T-helper 2 cell treated with Interferon-gamma antibody and Interleukin-4, amounts not matched to agents 5 μg/mL and 100 μg/mL, for 36 hours (primary cell): ENCODE results near the gene AKTIP.
A peak's percentile ranks its signal among the peaks of the same experiment; 100 is the strongest.

Experiments used
- DNase-seq: peaks from one replicate; pipeline ENCODE4 v3.0.0; 2021; ENCODE audit warnings: low spot score
- H3K27ac Mint-ChIP-seq: one replicate; pipeline ENCODE4 v1.8.0; 2021; ENCODE audit warnings: mild to moderate bottlenecking, mixed read lengths
- H3K27me3 Mint-ChIP-seq: one replicate; pipeline ENCODE4 v1.8.0; 2021; ENCODE audit warnings: low read depth, mixed read lengths
- H3K36me3 Mint-ChIP-seq: one replicate; pipeline ENCODE4 v1.8.0; 2021; ENCODE audit warnings: low read depth, mixed read lengths
- H3K4me1 Mint-ChIP-seq: one replicate; pipeline ENCODE4 v1.8.0; 2021; ENCODE audit warnings: low read depth, mixed read lengths
- H3K4me3 Mint-ChIP-seq: one replicate; pipeline ENCODE4 v1.8.0; 2022; ENCODE audit warnings: mild to moderate bottlenecking, moderate library complexity, mixed read lengths
- H3K9me3 Mint-ChIP-seq: one replicate; pipeline ENCODE4 v1.8.0; 2021; ENCODE audit warnings: mixed read lengths

AKTIP gene

DNA sequence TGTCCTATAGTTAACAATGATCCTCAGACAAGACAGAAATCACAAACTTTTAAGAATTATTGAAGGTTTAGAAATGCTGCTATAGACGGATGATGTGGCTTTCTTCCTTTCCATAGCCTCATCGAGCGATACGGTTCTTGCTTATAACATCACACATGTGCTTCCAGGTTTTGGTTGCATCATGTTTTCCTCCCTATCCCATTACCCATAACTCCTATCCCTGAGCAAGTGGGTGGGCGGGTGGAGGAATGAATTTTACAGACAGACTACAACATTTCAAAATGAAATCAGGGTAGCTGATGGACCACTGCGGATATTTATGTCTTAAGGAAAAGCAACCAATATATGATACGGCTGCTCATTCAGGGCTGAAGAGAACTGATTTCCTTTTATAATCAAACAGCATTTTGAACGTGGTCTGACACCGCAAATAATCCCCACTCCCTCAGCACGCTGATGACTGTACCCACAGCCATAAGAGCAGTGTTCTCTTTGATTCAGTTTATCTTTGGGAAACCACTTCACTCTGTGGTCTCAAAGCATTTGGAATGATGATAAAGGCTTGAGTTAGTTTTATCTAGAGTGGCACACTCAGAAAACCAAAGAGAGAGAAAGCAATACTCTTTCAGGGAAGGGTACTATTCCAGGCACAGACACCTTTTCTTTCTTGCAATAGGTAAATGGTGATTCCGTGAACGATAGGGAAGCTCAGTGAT lies 4.6 kb upstream of the AKTIP start:
- no peaks in the 10 kb centered on the region for H3K27me3 Mint-ChIP-seq
- H3K27ac Mint-ChIP-seq = no peak overlapping the region
- no peak overlapping the region for H3K4me3 Mint-ChIP-seq
- no peak for DNase-seq
- H3K4me1 Mint-ChIP-seq = peaks cover 34% of the 10 kb centered on the region
- H3K36me3 Mint-ChIP-seq = no peaks in the 10 kb centered on the region
- H3K9me3 Mint-ChIP-seq = no peaks in the 10 kb centered on the region

DNA sequence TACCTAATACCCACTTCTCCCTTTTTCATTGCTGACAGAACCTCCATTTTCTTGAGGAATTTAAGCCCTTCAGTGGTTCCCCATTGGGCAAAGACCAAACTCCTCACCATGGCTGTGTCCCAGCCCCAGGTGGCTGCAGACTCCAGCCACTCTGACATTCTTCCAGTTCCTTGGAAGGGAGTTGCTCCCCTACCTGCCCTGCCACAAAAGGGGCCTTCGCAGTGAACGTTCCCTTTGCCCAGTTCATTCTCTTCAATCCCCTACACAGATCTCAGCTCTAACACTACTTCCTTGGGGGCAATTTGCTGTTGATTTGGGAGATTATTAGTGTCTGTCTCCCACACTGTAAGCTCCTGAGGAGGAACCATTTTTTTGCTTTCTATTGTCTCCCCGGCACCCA lies 3.2 kb upstream of the AKTIP start:
- Mint-ChIP-seq H3K9me3 (no peaks in the 10 kb centered on the region), H3K4me1 (peaks cover 43% of the 10 kb centered on the region), H3K27me3 (no peaks in the 10 kb centered on the region), H3K4me3 (no peak overlapping the region), H3K36me3 (peaks cover 6% of the 10 kb centered on the region), H3K27ac (no peak overlapping the region)
- DNase-seq = no peak

GRCh38 chr16:53504665-53505064 lies 1.7 kb upstream of the AKTIP start:
- H3K9me3 Mint-ChIP-seq = no peaks in the 10 kb centered on the region
- peak overlapping the region; percentile 88 for H3K27ac Mint-ChIP-seq
- peaks cover 14% of the 10 kb centered on the region for H3K36me3 Mint-ChIP-seq
- H3K4me3 Mint-ChIP-seq = peak overlapping the region; percentile 93
- no peaks in the 10 kb centered on the region for H3K27me3 Mint-ChIP-seq
- no peak for DNase-seq
- H3K4me1 Mint-ChIP-seq = peaks cover 41% of the 10 kb centered on the region

- Mint-ChIP-seq H3K36me3 (peaks cover 15% of the 10 kb centered on the region), H3K27ac (peak overlapping the region; percentile 88), H3K27me3 (no peaks in the 10 kb centered on the region), H3K4me3 (peak overlapping the region; percentile 93), H3K4me1 (peaks cover 42% of the 10 kb centered on the region), H3K9me3 (no peaks in the 10 kb centered on the region)
- no peak for DNase-seq
These were observed 1.1 kb upstream of the AKTIP start for GRCh38 chr16:53503991-53504663.

DNA sequence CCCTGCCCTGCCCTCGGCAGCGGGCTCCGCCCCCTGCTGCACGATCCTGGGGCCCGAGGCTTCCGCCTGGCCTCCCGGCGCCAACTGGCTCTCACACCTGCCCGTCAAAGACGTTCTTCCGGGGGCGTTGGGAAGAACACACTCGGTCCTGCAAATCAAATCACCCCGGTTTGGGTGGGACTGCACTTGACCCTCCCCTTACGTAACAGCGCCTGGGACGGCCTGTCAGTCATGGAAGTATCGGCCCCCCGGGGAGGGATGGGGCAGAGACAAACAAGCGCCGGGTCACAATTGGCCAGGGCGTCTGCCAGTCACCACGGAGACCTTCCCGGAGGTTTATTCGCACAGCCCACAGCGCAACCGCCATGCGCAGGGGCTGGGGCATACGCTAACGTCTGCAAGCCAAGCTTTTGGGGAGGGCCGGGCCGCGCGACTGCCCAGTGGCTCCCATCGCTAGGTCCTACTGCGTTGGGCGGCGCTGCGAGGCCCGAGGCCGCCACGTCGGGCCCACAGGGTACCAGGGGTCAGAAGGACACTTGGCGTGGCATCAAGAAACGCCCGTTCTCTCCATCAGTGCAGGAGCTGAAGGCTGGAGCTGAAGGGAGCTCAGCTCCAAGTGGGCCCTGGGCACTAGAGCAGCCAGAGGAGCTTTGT lies 388 bp upstream of the AKTIP start:
- Mint-ChIP-seq H3K4me1 (peaks cover 44% of the 10 kb centered on the region), H3K27me3 (no peaks in the 10 kb centered on the region), H3K36me3 (peaks cover 20% of the 10 kb centered on the region), H3K9me3 (no peaks in the 10 kb centered on the region), H3K27ac (peak overlapping the region; percentile 88), H3K4me3 (peak overlapping the region; percentile 93)
- peak; percentile 100 for DNase-seq

DNA sequence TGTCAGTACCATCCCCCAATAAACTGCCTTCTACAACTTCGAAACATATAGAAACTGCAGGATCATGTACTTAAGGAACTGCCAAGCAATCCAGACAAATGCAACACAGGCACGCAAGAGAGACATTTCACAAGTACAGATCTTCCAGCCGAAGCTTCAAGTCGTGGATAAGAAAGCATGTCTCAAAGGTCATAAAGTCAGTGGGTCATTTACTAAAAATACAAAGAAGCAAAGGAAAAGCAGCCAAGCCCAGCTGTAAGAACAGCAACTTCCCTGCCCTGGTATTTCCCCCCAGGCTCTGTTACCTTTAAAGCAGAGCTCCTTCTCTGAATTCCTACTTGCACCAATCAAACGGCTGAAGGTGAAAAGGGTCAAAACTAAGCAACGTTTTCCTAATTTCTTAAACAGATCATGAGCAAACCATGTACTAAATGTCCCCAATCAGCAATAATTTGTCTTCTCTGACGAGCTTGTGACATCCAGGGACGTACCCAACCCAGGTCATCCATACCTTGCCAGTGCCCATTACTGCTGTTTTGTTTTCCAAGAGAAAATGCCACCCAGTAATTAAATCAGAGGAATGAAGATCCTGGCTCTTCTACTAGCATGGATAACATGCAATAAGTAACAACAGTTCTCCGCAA lies 1.7 kb downstream of the AKTIP start:
- no peaks in the 10 kb centered on the region for H3K27me3 Mint-ChIP-seq
- H3K9me3 Mint-ChIP-seq = no peaks in the 10 kb centered on the region
- peaks cover 41% of the 10 kb centered on the region for H3K4me1 Mint-ChIP-seq
- peak overlapping the region; percentile 95 for H3K4me3 Mint-ChIP-seq
- peak overlapping the region; percentile 24 for H3K27ac Mint-ChIP-seq
- DNase-seq = no peak
- peaks cover 35% of the 10 kb centered on the region for H3K36me3 Mint-ChIP-seq

DNA sequence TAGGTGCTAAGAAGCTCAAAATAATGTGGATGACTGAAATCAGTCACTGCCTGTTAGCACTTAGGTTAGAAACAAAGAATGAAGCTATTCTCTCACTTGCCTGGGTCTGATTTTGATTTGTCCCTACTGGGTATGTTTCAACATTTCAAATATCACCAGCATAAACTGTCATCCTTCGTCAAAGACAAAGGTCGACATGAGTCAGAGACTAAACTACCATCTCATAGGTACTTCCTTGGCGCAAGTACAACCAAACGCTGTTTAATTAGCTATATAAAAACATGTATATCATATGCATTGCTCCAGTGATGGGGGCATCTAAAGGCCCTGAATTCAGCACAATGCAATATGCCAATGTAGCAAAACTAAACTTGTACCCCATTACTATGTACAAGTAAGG lies 4.0 kb downstream of the AKTIP start:
- H3K4me1 Mint-ChIP-seq = peaks cover 33% of the 10 kb centered on the region
- H3K9me3 Mint-ChIP-seq = no peaks in the 10 kb centered on the region
- H3K27me3 Mint-ChIP-seq = no peaks in the 10 kb centered on the region
- H3K27ac Mint-ChIP-seq = no peak overlapping the region
- H3K36me3 Mint-ChIP-seq = peaks cover 57% of the 10 kb centered on the region
- no peak for DNase-seq
- H3K4me3 Mint-ChIP-seq = no peak overlapping the region

- Mint-ChIP-seq H3K9me3 (no peaks in the 10 kb centered on the region), H3K4me3 (no peak overlapping the region), H3K4me1 (peaks cover 21% of the 10 kb centered on the region), H3K27me3 (no peaks in the 10 kb centered on the region), H3K27ac (peak overlapping the region; percentile 24), H3K36me3 (peaks cover 73% of the 10 kb centered on the region)
- DNase-seq = no peak
These were observed 7.7 kb downstream of the AKTIP start for GRCh38 chr16:53495325-53495724.

DNA sequence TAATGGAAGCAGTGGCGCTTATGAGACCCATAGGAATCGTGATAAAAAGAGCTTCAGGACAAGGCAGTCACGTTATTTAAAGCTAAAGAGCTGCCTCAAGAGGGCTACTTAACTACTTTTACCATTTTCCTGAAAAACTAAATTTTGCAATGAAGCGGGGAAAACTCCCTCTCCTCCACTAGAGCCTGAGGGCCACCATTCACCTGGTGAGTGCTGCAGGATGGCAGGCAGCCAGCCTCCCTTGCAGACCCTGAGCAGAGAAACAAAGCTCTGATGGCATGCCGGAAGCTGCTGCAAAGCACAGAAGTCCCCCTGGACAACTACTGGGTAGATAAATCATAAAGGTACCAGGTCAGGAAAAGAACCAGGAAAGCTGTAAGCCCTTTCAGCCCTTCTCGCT lies 8.4 kb downstream of the AKTIP start:
- Mint-ChIP-seq H3K27me3 (no peaks in the 10 kb centered on the region), H3K9me3 (no peaks in the 10 kb centered on the region), H3K4me1 (peaks cover 19% of the 10 kb centered on the region), H3K27ac (no peak overlapping the region), H3K36me3 (peaks cover 75% of the 10 kb centered on the region), H3K4me3 (no peak overlapping the region)
- DNase-seq = no peak

DNA sequence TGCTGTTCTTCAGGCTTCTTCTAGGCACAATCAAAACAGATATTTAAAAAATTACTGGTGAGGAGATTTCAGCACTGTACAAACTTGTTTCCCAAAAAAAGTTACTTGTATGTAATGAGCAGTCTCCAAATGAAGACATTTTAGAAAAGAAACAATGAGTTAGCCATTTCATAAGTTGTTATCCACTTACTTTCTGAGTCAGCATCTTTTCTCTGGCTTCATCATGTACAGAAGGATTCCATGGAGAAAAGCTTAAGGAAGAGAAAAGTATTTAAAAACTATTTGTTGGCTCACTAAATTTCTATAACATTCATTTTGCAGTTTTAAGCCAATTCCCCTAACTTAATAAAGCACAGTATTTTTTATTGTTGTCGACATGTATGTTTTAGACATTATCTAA lies 10.5 kb downstream of the AKTIP start:
- DNase-seq = no peak
- Mint-ChIP-seq H3K9me3 (peaks cover 1% of the 10 kb centered on the region), H3K4me1 (peaks cover 16% of the 10 kb centered on the region), H3K4me3 (no peak overlapping the region), H3K27me3 (no peaks in the 10 kb centered on the region), H3K27ac (no peak overlapping the region), H3K36me3 (peaks cover 80% of the 10 kb centered on the region)

DNA sequence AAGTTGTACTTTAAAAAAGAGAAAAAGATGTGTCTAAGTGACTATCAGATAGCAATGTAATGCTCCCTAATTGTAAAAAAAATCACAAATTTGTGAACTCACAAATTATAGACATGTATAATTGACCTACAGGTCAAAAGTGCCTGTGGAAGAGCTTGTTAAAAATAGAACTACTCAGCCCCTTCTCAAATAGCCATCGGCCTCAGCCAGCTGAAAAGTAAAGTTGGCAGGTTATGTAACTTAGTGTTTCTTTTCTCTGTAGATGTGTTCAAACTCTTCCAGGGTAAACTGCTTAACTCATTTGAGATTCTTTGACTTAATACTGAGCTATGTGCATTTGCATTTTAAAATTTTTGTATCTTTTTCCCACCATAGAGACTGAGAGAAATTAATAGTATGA lies 13.3 kb downstream of the AKTIP start:
- no peak overlapping the region for H3K4me3 Mint-ChIP-seq
- H3K27me3 Mint-ChIP-seq = no peaks in the 10 kb centered on the region

DNA sequence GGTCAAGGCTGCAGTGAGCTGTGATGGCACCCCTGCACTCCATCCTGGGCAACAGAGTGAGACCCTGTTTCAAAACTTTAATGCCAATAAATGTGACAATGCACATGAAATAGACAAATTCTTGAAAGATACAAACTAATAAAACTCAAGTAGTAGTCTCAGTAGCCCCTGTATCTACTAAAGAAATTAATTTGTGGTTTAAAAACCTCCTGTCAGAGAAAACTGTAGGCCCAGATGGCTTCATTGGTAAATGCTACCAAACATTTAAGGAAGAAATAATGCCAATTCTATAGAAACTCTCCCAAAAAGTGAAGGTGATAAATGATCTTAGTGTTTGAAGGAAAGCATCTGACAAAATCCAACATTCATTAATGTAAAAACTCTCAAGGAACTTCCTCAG lies 16.8 kb downstream of the AKTIP start:
- peaks cover 89% of the 10 kb centered on the region for H3K36me3 Mint-ChIP-seq
- peaks cover 8% of the 10 kb centered on the region for H3K4me1 Mint-ChIP-seq
- no peak for DNase-seq
- peaks cover 36% of the 10 kb centered on the region for H3K9me3 Mint-ChIP-seq
- no peak overlapping the region for H3K27ac Mint-ChIP-seq
- no peaks in the 10 kb centered on the region for H3K27me3 Mint-ChIP-seq
- H3K4me3 Mint-ChIP-seq = no peak overlapping the region

More for the DNA sequence above, 13.3 kb downstream of the AKTIP start:
- peaks cover 84% of the 10 kb centered on the region for H3K36me3 Mint-ChIP-seq
- no peak overlapping the region for H3K27ac Mint-ChIP-seq
- peaks cover 22% of the 10 kb centered on the region for H3K9me3 Mint-ChIP-seq
- H3K4me1 Mint-ChIP-seq = peaks cover 10% of the 10 kb centered on the region
- no peak for DNase-seq

DNA sequence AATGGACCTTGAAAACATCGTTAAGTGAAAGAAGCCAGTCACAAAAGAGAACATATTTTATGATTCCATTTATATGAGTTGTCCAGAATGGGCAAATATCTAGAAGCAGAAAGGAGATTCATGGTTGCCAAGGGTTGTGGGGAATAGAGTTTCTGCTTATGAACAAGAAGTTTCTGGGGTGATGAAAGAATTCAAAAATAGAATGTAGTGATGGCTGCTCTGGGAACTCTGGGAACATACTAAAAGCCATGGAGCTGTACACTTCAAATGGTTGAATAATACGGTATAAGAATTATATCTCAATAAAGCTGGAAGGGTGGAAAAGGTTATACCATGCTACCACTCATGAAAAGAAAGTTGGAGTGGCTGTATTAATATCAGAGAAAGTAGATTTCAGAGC lies 18.5 kb downstream of the AKTIP start:
- H3K4me3 Mint-ChIP-seq = no peak overlapping the region
- DNase-seq = no peak
- peaks cover 6% of the 10 kb centered on the region for H3K4me1 Mint-ChIP-seq
- H3K9me3 Mint-ChIP-seq = peaks cover 36% of the 10 kb centered on the region
- H3K27me3 Mint-ChIP-seq = no peaks in the 10 kb centered on the region
- H3K36me3 Mint-ChIP-seq = peaks cover 91% of the 10 kb centered on the region
- no peak overlapping the region for H3K27ac Mint-ChIP-seq

GRCh38 chr16:53482123-53482522 lies 20.9 kb downstream of the AKTIP start:
- peaks cover 92% of the 10 kb centered on the region for H3K36me3 Mint-ChIP-seq
- peak overlapping the region; percentile 10 for H3K27ac Mint-ChIP-seq
- H3K4me1 Mint-ChIP-seq = peaks cover 11% of the 10 kb centered on the region
- H3K4me3 Mint-ChIP-seq = no peak overlapping the region
- no peaks in the 10 kb centered on the region for H3K27me3 Mint-ChIP-seq
- DNase-seq = no peak
- peaks cover 36% of the 10 kb centered on the region for H3K9me3 Mint-ChIP-seq
